LNCaP clone FGC (cell line): ENCODE data around the gene IDH3B.

Source experiments
- DNase-seq: peaks from one replicate; pipeline ENCODE4 v3.0.0-alpha.2; 2011; ENCODE audit warnings: low read depth
- H3K4me3 ChIP-seq: 2 replicates; pipeline ENCODE4 v1.5.1; 2011; ENCODE audit warnings: mild to moderate bottlenecking, low read depth, low read length, control low read depth
- CTCF ChIP-seq: IDR thresholded peaks from 2 replicates; pipeline ENCODE4 v1.5.1; 2012; ENCODE audit warnings: mild to moderate bottlenecking; ENCODE audit not compliant: control insufficient read depth, insufficient read depth; ENCODE audit errors: extremely low read depth

IDH3B gene

GRCh38 chr20:2706688-2707352 lies 42.8 kb upstream of the IDH3B start:
- no peak overlapping the region for H3K4me3 ChIP-seq
- no peak for DNase-seq
- no peak for TF ChIP-seq CTCF

GRCh38 chr20:2705931-2706645 lies 42.1 kb upstream of the IDH3B start:
- no peak overlapping the region for H3K4me3 ChIP-seq
- no peak for DNase-seq
- TF ChIP-seq CTCF: no peak

- no peak overlapping the region for H3K4me3 ChIP-seq
- no peak for TF ChIP-seq CTCF
- DNase-seq: no peak
Observed at GRCh38 chr20:2703716-2704475, 39.9 kb upstream of the IDH3B start.

DNA sequence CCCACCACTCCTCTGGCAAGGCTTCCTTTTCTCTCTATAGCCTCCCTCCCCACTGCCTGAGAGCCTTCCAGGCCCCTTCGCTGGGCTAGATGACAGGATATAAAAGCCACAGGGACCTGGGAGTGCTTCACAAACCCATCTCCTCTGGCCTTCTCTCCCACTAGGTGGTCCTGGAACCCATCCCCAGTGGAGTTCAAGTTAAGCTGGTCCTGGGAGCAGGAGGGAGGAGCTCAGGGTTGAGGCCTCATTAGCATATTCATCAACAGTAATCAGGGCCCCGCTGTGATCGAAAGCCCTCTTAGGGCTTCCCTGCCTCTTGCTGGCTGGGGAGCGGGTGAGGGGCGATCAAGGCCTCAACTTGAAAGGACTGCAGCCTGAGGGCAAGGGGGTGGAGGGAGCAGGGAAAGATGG lies 37.7 kb upstream of the IDH3B start:
- H3K4me3 ChIP-seq: no peak overlapping the region
- no peak for DNase-seq
- no peak for TF ChIP-seq CTCF

GRCh38 chr20:2700913-2701620 lies 37.1 kb upstream of the IDH3B start:
- no peak for TF ChIP-seq CTCF
- no peak overlapping the region for H3K4me3 ChIP-seq
- no peak for DNase-seq

DNA sequence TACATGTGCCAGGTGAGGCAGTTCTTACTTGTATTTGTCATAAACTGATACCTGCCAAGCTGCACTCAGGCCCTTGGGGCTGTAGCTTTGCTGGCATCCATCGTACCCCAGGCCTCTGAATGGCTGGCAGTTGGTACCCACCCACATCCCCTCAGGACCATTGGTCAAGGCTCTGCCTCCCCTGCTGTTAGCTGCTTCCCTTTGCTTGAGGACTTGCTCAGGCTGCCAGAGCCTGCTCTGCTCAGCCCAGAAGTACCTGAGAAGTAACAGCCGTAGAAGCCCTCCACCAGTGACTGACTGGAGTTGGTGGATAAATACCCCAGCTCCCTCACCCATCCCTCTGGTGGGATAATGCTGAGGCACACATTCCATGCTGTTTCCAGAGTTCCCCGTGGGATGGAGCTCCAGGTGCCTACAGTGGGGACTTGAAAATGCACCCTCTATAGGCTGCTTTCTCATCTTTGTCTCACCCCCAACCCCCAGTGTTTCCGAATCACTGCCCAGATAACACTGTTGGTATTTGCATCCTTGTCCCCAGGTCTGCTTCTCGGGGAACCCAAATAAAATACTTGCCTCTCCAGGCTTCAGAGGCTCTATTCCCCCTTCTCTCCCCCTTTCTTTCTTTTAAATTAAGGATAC lies 35.9 kb upstream of the IDH3B start:
- H3K4me3 ChIP-seq: no peak overlapping the region
- DNase-seq: no peak
- no peak for TF ChIP-seq CTCF
